Tibial nerve (tissue), 4 donors: ENCODE measurements around the gene OBSCN.

Experiments
- EP300 ChIP-seq, 2 donors: sonication (generic); formaldehyde crosslinking; IDR thresholded peaks; one replicate each; pipeline ENCODE4 v1.6.1; 2017; ENCODE audit warnings: antibody characterized with exemption in 2 of 2, mild to moderate bottlenecking in 1 of 2
- POLR2A ChIP-seq, 2 donors: fragments of 450-650 bp; IDR thresholded peaks; one replicate each; pipeline ENCODE4 v1.6.1; 2017; ENCODE audit warnings: antibody characterized with exemption in 2 of 2, mild to moderate bottlenecking in 2 of 2, moderate library complexity in 2 of 2
- TF ChIP-seq, protein P1 (sequence below), 5 experiments: fragments of 200-600 bp in 3 of 5; fragments of 450-650 bp in 2 of 5; sonication (generic) in 3 of 5; IDR thresholded peaks; one replicate each; pipeline ENCODE4 v1.5.1; 2016 to 2019; ENCODE audit warnings: antibody characterized with exemption in 5 of 5, mild to moderate bottlenecking in 3 of 5, moderate library complexity in 2 of 5

GRCh38 chr1:228383773-228384172, 175.9 kb downstream of the OBSCN start:
- TF ChIP-seq, protein P1, sequence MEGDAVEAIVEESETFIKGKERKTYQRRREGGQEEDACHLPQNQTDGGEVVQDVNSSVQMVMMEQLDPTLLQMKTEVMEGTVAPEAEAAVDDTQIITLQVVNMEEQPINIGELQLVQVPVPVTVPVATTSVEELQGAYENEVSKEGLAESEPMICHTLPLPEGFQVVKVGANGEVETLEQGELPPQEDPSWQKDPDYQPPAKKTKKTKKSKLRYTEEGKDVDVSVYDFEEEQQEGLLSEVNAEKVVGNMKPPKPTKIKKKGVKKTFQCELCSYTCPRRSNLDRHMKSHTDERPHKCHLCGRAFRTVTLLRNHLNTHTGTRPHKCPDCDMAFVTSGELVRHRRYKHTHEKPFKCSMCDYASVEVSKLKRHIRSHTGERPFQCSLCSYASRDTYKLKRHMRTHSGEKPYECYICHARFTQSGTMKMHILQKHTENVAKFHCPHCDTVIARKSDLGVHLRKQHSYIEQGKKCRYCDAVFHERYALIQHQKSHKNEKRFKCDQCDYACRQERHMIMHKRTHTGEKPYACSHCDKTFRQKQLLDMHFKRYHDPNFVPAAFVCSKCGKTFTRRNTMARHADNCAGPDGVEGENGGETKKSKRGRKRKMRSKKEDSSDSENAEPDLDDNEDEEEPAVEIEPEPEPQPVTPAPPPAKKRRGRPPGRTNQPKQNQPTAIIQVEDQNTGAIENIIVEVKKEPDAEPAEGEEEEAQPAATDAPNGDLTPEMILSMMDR (IDR thresholded peaks at IDR 0.05): no peak
- no peak for TF ChIP-seq POLR2A (IDR thresholded peaks at IDR 0.05)
- TF ChIP-seq EP300 (IDR thresholded peaks at IDR 0.05): no peak
